Tibial artery (tissue), 4 donors: ENCODE results near the gene SON.

Source experiments
- DNase-seq, 2 donors: peaks; one replicate each; pipeline ENCODE4 v3.0.0-alpha.2; 2019
- H3K27ac ChIP-seq, 2 donors: fragments of 200-600 bp; sonication (generic) in 1 of 2; 1 replicate in 1 of 2; 2 replicates in 1 of 2; pipeline ENCODE4 v1.5.1; 2018 to 2019; ENCODE audit warnings: mild to moderate bottlenecking in 1 of 2
- H3K27me3 ChIP-seq, 2 donors: fragments of 200-600 bp; sonication (generic) in 1 of 2; one replicate each; pipeline versions ENCODE4 v1.5.1 to v1.6.0; 2016 to 2019
- H3K36me3 ChIP-seq, 3 donors: fragments of 200-600 bp; sonication (generic) in 2 of 3; one replicate each; pipeline ENCODE4 v1.5.1; 2016 to 2019; ENCODE audit warnings: mild to moderate bottlenecking in 2 of 3
- H3K4me1 ChIP-seq, 4 donors: fragments of 200-600 bp; sonication (generic) in 2 of 4; 1 replicate in 3 of 4; 2 replicates in 1 of 4; pipeline ENCODE4 v1.5.1; 2016 to 2019
- H3K4me3 ChIP-seq, 2 donors: fragments of 200-600 bp; sonication (generic) in 1 of 2; 1 replicate in 1 of 2; 2 replicates in 1 of 2; pipeline ENCODE4 v1.5.1; 2018 to 2019; ENCODE audit warnings: mild to moderate bottlenecking in 2 of 2
- H3K9me3 ChIP-seq, 3 donors: fragments of 200-600 bp; sonication (generic) in 1 of 3; one replicate each; pipeline ENCODE4 v1.5.1; 2016 to 2019
- intact Hi-C: fragments of 100-400 bp; cut with DNase I; formaldehyde crosslinking; loops from one replicate; pipeline ENCODE4 v1.15.0; 2023; ENCODE audit warnings: low total_unique reads
- TF ChIP-seq, protein P1 (sequence below), 2 experiments: fragments of 200-600 bp in 1 of 2; fragments of 450-650 bp in 1 of 2; IDR thresholded peaks; one replicate each; pipeline ENCODE4 v1.5.1; 2017 to 2019; ENCODE audit warnings: antibody characterized with exemption in 2 of 2, mild to moderate bottlenecking in 1 of 2, moderate library complexity in 1 of 2

Gene SON

DNA sequence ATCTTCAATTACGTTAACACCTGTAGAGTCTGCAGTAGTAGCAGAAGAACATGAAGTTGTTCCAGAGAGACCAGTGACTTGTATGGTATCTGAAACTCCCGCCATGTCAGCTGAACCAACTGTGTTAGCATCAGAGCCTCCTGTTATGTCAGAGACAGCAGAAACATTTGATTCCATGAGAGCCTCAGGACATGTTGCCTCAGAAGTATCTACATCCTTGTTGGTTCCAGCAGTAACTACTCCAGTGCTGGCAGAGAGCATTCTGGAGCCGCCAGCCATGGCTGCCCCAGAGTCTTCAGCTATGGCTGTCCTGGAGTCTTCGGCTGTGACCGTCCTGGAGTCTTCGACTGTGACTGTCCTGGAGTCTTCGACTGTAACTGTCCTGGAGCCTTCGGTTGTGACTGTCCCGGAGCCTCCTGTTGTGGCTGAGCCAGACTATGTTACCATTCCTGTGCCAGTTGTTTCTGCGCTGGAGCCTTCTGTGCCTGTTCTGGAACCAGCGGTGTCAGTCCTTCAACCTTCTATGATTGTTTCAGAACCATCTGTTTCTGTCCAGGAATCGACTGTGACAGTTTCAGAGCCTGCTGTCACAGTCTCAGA lies 10.3 kb downstream of the SON start:
- DNase-seq: no peak
- TF ChIP-seq, protein P1, sequence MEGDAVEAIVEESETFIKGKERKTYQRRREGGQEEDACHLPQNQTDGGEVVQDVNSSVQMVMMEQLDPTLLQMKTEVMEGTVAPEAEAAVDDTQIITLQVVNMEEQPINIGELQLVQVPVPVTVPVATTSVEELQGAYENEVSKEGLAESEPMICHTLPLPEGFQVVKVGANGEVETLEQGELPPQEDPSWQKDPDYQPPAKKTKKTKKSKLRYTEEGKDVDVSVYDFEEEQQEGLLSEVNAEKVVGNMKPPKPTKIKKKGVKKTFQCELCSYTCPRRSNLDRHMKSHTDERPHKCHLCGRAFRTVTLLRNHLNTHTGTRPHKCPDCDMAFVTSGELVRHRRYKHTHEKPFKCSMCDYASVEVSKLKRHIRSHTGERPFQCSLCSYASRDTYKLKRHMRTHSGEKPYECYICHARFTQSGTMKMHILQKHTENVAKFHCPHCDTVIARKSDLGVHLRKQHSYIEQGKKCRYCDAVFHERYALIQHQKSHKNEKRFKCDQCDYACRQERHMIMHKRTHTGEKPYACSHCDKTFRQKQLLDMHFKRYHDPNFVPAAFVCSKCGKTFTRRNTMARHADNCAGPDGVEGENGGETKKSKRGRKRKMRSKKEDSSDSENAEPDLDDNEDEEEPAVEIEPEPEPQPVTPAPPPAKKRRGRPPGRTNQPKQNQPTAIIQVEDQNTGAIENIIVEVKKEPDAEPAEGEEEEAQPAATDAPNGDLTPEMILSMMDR (IDR thresholded peaks at IDR 0.05): no peak
- Histone ChIP-seq H3K4me3 (no peak overlapping the region), H3K9me3 (no peaks in the 10 kb centered on the region), H3K27me3 (no peaks in the 10 kb centered on the region), H3K27ac (no peak overlapping the region), H3K36me3 (peaks cover 77 to 95% (median 91%) of the 10 kb centered on the region in 3 donors), H3K4me1 (peaks cover 0 to 24% (median 11%) of the 10 kb centered on the region in 4 donors)
- intact Hi-C loops: no loop called here

DNA sequence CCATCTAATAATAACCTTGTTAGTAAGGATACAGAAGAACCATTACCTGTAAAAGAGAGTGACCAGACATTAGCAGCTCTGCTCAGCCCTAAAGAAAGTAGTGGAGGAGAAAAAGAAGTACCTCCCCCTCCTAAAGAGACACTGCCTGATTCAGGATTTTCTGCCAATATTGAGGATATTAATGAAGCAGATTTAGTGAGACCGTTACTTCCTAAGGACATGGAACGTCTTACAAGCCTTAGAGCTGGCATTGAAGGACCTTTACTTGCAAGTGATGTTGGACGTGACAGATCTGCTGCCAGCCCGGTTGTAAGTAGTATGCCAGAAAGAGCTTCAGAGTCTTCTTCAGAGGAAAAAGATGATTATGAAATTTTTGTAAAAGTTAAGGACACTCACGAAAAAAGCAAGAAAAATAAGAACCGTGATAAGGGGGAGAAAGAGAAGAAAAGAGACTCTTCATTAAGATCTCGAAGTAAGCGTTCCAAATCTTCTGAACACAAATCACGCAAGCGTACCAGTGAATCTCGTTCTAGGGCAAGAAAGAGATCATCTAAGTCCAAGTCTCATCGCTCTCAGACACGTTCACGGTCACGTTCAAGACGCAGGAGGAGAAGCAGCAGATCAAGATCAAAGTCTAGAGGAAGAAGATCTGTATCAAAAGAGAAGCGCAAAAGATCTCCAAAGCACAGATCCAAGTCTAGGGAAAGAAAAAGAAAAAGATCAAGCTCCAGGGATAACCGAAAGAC lies 11.6 kb downstream of the SON start:
- intact Hi-C loops: no loop called here
- Histone ChIP-seq H3K36me3 (peaks cover 83 to 95% (median 92%) of the 10 kb centered on the region in 3 donors), H3K27me3 (no peaks in the 10 kb centered on the region), H3K27ac (no peak overlapping the region), H3K4me3 (no peak overlapping the region), H3K4me1 (peaks cover 0 to 20% (median 11%) of the 10 kb centered on the region in 4 donors), H3K9me3 (no peaks in the 10 kb centered on the region)
- DNase-seq: no peak
- TF ChIP-seq, protein P1 (IDR thresholded peaks at IDR 0.05): no peak

- H3K27ac ChIP-seq: no peak overlapping the region
- peaks cover 0 to 20% (median 11%) of the 10 kb centered on the region in 4 donors for H3K4me1 ChIP-seq
- TF ChIP-seq, protein P1 (IDR thresholded peaks at IDR 0.05): no peak
- no peaks in the 10 kb centered on the region for H3K27me3 ChIP-seq
- no peak overlapping the region for H3K4me3 ChIP-seq
- no peak for DNase-seq
- intact Hi-C loops: no loop called here
- H3K36me3 ChIP-seq: peaks cover 83 to 95% (median 93%) of the 10 kb centered on the region in 3 donors
- H3K9me3 ChIP-seq: no peaks in the 10 kb centered on the region
Measured at GRCh38 chr21:33554982-33555344, 12.1 kb downstream of the SON start.

DNA sequence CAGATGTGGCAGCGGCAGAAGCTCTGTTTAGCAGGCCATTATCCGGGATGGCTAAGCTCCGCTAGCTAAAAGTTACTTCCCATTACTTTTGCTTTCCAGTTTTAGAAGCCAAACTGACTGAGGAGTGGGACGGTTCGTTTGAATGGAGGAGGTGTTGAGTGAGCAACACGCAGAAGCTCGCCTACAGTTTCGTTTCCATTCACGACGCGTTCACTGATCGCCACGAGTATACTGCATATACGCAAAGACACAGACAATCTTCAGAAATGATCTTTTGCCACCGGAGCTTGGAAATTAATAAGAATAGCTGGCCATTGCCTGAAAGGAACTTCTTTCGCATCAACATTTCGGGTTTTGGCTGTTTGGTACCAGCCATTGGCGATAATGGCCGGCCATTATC lies 14.6 kb downstream of the SON start:
- Histone ChIP-seq H3K4me3 (no peak overlapping the region), H3K27me3 (no peaks in the 10 kb centered on the region), H3K27ac (no peak overlapping the region), H3K4me1 (peaks cover 0 to 20% (median 11%) of the 10 kb centered on the region in 4 donors), H3K9me3 (no peaks in the 10 kb centered on the region), H3K36me3 (peaks cover 72 to 90% (median 90%) of the 10 kb centered on the region in 3 donors)
- no peak for DNase-seq
- intact Hi-C loops: no loop called here
- TF ChIP-seq, protein P1 (IDR thresholded peaks at IDR 0.05): no peak

- intact Hi-C loops: no loop called here
- H3K27me3 ChIP-seq: no peaks in the 10 kb centered on the region
- TF ChIP-seq, protein P1 (IDR thresholded peaks at IDR 0.05): no peak
- no peak overlapping the region for H3K4me3 ChIP-seq
- DNase-seq: no peak
- peaks cover 68 to 90% (median 79%) of the 10 kb centered on the region in 3 donors for H3K36me3 ChIP-seq
- H3K9me3 ChIP-seq: no peaks in the 10 kb centered on the region
- H3K4me1 ChIP-seq: peaks cover 0 to 20% (median 11%) of the 10 kb centered on the region in 4 donors
- no peak overlapping the region for H3K27ac ChIP-seq
Measured at GRCh38 chr21:33558777-33559421, 16.1 kb downstream of the SON start.
